Caki2 (cell line): ENCODE data around the gene LHX5. TPM values are rescaled to one million over a fixed set of nuclear protein-coding genes. Genes with fewer than 3 reads are reported as not detected.

Source experiments
- DNase-seq: peaks from one replicate; pipeline ENCODE4 v3.0.0-alpha.2; 2015; ENCODE audit warnings: low read depth
- in situ Hi-C: cut with HindIII; loops from 2 replicates; pipeline ENCODE4 v1.10.0; 2016; ENCODE audit warnings: low sequenced_read_pairs, low pct_unique_long_range_greater_than_20kb, mixed read lengths
- total RNA-seq: library from RNA; depleted of rRNA; stranded (reverse); fragments of >200 nt; shearing (Covaris generic); gene quantifications from 2 replicates; pipeline ENCODE4 v1.2.3, GENCODE V29; 2014; ENCODE audit warnings: low replicate concordance

LHX5 gene
- total RNA-seq, 1 experiment from 2014 or later, result not detected

DNA sequence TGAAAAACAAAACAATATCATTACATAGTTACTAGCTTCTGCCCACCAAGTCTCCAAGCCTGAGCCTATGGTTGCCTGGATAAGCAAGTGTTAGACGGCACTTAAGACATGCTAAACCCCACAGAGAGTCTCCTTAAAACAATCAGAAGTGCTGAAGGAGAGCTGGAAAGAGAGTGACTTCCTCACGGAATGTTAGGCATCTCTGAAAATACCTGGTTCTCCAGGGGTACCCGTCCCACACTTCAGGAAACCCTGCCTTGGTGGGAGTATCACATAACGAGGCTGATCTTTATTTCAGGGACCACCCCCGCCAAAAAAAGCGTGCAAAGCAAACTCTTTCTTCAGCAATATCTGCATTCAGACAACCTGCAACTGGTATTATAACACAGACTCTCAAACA is 18.3 kb downstream of the LHX5 start:
- DNase-seq, result no peak
- in situ Hi-C loops, result no loop called here

DNA sequence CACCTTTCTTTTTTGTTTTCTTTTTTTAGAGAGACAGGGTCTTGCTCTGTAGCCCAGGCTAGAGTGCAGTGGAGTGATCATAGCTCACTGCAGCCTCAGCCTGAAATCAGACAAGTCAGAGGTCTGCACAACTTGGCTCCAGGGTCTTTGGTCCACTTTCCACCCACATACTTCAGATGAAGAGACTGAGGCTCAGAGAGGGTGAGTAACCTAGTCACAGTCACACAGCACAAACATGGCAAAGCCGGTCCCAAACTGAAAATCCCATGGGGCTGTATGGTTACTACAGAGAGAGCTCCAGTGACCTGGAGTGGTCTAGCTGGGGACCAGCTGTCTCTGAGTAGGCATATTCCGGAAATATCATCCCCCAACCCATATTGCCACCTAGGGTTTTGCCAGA is 19.2 kb downstream of the LHX5 start:
- in situ Hi-C loops, result no loop called here
- DNase-seq, result no peak

DNA sequence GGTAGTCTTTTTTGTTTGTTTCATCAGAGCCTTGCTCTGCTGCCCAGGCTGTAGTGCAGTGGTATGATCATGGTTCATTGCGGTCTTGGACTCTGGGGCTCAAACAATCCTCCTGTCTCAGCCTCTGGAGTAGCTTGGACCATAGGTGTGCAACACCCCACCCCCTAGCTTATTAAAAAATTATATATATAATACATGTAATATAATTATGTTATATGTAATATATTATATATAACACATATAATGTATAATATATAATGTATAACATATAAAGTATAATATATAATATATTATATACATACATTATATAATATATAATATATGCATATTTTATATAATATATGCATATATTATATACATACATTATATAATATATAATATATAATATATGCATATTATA is 21.8 kb downstream of the LHX5 start:
- no peak for DNase-seq
- in situ Hi-C loops, result no loop called here

DNA sequence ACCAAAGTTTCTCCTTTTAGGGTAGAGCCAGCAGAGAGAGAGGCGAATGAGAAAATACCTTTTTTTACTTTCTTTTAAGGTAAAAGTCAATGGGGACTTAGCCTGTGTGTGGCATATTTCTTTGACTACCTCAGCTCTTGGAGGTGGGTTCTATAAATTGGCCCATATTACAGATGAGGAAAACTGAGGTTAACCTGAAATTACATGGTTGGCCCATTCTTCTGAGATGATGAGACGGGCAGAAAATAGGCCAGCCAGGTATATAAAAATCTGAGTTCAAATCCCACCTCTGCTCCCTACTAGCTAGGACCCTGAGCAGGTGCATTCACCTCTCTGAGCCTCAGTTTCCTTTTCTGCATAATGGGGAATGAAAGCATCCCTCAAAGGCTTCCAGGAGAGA is 22.4 kb downstream of the LHX5 start:
- in situ Hi-C loops, result no loop called here
- no peak for DNase-seq

DNA sequence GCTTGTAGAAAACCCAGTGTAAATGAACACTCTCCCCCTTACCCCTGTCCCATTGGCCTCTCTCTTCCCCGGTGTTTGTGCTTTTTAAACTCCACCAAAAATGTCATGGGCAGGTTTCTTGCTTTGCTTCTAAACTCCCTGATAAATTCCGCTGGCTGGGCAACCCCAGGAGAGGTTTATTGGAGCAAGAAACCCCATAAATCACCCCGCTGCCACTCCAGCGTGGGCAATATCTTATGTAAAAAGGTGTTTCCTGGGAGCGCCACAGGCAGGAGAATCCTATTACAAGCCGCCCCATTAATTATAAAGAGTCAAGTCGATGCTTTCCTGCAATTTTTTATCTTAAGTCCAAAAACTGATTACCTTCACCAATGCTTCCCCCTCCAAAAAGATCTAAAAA is 22.8 kb downstream of the LHX5 start:
- in situ Hi-C loops, result no loop called here

DNA sequence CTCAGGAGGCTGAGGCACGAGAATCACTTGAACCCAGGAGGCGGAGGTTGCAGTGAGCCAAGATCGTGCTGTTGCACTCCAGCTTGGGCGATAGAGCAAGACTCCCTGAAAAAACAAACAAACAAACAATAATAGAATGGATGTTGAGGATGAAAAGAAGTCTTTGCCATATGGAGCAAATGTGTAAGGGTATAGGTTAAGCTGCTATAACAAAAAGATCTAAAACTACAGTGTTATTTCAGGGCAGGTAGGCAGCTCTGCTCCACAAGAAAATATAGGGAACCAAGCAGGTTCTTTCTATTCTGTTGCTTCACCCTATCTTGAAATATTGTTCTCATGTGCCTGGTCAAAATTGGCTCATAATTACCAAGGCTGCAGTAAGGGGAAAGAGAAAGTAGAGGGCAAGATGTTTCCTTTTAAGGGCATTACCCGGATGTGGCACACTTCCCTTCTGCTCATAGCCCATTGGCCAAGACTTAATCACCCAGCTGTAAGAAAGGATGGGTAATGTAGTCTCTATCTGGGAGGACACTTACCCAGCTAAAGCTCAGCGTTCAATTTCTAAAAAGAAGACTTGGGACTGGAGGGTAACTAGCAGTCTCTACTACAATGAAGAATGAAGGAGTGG is 26.0 kb downstream of the LHX5 start:
- DNase-seq, result no peak

More for the DNA sequence above, 22.8 kb downstream of the LHX5 start:
- DNase-seq, result no peak

DNA sequence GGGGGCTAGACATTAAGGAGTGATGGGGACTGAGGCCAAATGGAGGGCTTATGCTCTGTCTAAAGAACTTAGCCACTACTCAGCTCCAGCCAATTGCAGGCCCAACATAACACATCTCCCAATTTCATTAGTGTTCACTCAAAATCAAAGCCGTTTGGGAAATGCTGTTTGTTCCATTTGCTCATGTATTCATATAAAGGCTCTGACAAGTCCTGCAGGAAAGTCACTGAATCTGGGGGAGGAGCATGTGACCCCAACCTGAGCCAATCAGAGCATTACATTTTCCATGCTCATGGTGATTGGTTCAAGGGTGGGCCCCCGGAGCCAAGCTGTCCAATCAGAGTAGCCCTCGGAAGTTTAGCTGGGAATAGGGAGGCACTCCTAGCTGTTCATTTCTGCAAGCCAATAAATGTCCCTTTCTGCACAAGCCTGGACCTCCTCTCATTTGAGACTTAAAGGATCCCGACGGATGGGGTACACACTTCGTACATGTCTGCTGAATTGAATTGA is 28.6 kb downstream of the LHX5 start:
- DNase-seq, result no peak
- in situ Hi-C loops, result no loop called here

More for the DNA sequence above, 26.0 kb downstream of the LHX5 start:
- in situ Hi-C loops, result no loop called here

DNA sequence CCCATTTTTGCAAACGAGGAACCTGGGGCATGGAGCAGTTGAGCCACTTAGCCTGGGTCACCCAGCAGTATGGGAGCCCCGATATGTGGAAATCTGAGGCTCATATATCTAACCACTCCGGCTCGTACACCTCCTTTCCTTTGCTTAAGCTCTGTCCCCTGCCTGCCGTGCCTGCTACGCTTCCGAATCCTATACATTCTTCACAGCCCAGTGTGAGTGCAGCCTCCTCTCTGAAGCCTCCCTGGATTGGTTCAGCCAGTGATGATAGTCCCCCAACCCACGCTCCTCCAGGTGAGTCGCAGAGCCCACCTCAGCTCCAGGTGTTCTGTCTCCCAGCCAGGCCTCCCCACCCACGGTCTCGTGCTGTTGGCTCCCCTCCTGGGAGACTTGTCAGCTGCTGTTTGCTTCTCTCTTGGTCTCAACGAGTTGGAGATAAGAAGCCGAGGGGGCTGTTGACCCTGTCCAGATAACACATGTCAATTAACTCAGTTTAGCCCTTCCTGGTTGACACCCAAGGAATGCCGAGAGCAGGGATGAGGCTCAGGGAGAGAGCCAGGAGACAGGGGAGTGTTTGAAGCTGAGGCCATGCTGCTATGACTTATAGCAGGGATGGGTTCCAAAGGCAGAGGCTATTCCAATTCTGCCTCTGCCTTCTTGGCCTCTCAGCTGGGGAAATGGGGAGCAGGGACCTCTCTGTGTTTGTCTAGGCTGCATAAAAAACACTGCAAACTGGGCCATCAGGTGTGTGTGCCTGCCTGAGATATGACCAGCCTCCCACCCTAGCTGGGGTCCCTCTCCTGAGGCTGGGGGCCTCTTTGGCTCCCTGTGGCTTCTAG is 30.5 kb downstream of the LHX5 start:
- no peak for DNase-seq
- in situ Hi-C loops, result no loop called here

DNA sequence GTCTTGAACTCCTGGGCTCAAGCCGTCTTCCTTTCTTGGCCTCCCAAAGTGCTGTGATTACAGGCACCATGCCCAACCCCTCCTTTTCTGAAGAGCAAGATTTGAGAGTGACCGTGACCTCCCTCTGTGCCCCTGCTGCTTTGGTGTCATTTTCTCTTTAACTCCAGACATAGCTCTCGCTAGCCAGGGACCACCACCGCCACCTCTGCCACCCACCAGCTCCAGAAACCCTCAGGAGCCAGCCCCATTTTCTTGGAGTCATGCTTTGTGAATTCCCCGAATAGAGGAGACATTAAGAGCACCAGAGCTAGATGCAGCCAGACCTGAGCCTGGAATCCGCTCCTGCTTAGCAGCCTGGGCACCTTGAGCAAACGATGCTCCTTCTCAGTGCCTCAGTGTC is 31.3 kb downstream of the LHX5 start:
- in situ Hi-C loops, result no loop called here
- no peak for DNase-seq

DNA sequence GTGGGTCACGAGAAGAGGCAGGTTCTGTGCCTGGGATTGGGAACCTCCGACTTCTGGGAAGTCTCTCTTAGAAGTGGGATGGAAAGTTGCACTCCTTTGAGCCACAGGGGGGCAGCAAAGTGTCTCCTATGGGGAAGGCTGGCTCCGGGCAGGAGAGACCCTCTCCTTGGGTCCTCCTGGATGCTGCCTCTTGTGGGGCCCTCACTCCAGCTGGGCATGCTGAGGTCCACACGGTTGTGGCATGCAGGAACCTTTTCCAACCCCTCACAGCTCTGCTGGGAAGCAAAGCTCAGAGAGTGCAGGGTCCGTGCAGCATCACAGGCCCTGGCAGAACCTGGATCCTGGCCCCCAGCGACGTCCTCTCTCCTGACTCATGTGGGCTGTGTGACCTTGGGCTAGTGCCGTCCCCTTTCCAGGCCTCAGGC is 32.1 kb downstream of the LHX5 start:
- in situ Hi-C loops, result no loop called here
- DNase-seq, result peak; percentile 19

DNA sequence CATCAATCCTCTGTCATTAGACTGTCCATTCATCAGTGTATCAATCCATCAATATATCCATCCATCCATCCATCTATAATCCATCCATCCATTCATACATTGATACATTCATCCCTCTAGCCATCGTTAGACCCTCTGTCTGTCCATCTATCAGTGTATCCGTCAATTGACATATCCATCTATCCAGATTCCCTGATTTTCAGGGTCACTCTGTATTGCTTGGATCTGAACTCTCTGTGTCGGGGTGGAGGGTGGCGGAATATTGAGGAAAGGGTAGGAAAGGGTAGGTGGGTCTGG is 32.4 kb downstream of the LHX5 start:
- in situ Hi-C loops, result no loop called here
- DNase-seq, result no peak

DNA sequence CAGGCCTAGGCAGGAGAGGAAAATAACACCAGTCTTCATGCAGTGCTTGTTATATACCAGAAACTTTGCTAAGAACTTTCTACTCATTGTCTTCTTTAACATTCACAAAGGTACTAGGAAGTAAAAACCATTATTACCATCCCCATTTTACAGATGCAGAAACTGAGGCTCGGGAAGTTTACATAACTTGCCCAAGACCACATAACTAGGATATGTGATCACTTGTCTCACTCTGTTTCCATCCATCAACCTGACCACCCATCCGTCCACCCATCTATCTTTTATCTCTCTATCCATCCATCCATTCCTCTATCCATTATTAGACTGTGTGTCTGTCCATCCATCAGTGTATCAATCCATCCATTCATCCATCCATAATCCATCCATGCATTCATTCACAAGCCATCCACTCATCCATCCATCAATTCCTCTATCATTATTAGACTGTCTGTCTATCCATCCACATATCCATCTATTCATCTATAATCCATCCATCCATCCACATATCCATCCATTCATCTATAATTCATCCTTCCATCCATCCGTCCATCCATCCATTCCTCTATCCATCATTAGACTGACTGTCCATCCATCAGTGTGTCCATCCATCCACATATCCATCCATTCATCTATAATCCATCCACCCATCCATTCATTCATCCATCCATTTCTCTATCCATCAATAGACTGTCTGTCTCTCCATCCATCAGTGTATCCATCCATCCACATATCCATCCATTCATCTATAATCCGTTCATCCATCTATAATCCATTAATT is 33.0 kb downstream of the LHX5 start:
- in situ Hi-C loops, result no loop called here
- DNase-seq, result no peak

DNA sequence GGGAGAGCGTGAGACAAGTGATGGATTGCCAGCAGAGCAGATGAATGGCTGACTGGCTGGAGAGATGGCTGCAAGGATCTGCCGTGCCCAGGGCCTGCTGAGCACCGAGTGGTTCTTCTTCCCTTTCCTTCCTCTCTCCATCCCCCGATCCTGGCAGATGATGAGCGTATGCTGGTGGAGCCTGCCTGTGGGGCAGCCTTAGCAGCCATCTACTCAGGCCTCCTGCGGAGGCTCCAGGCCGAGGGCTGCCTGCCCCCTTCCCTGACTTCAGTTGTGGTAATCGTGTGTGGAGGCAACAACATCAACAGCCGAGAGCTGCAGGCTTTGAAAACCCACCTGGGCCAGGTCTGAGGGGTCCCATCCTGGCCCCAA is 34.0 kb downstream of the LHX5 start:
- DNase-seq, result no peak
- in situ Hi-C loops, result no loop called here

DNA sequence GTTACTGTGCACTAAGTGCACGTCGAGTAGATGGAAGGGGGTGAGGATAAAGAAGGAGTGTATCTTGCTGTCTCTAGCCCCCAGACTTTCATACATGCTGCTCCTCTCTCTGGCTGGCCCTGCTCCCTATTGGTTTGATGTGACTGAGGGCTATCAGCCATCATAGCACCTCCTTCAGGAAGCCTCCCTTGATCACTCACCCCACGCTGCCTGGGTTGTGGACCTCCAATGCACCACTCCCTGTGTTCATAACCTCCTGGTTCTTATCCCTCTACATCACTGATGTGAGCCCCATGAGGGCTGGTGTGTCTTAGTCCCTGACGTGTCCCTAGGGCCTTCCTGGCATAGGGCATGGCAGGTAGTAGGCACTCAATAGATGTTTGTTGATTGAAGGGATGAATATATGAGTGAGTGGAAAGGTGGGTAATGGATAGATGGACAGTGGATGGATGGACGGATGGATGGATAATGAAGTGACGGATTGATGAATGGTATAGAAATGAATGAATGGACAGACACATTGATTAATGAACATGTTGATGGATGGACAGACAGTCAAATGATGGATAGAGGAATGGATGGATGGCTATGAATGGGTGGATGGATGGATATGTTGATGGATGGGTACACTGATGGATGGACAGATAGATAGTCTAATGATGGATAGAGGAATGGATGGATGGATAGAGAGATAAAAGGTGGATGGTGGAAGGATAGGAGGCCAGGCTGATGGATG is 34.5 kb downstream of the LHX5 start:
- no peak for DNase-seq
- in situ Hi-C loops, result no loop called here

DNA sequence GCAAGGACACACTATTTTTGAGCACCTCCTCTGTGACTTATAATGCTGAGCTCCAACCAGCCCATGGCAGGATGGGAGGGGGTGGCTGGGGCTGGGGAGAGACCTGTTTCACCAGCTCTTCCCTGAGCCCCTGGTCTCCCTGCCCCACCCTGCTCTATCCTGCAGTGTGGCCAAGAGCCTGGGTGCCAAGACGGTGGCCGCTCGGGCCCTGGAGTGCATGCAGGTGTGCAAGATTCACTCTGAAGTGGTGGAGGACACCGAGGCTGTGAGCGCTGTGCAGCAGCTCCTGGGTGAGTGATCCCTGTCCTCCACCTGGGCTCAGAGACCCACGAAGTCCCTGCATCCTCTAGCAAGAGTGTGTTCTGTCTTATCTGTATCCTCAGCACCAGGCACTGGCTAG is 35.1 kb downstream of the LHX5 start:
- in situ Hi-C loops, result no loop called here
- DNase-seq, result no peak

DNA sequence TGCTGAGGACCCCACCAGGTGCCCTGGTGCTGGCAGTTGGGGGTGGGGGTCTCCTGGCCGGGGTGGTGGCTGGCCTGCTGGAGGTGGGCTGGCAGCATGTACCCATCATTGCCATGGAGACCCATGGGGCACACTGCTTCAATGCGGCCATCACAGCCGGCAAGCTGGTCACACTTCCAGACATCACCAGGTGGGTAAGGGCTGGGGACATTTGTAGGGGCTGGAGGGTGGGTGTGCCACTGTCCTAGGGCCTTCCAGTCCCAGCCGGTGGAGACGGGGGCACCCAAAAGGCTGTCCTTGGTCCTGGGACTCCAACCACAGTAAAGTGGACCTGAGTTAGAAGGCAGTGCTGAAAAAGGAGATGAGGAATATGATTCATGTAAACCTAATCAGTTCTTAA is 36.3 kb downstream of the LHX5 start:
- DNase-seq, result no peak
- in situ Hi-C loops, result no loop called here

DNA sequence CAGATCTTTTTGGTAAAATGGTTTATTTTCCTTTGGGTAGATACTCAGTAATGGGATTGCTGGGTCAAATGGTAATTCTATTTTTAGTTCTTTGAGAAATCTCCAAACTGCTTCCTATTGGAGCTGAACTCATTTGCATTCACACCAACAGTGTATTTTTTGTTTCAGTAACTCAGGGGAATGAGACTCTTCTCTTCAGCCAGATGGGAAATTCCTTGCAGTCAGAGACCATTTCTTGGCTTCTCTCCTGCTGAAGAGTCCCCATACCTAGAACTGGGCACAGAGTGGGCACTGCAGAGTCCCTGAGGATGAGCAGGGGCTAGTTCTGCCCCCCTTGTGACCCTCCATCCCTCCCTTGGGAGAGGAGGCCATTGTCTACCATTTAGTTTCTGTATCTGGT is 38.7 kb downstream of the LHX5 start:
- DNase-seq, result peak; percentile 21
- in situ Hi-C loops, result no loop called here

DNA sequence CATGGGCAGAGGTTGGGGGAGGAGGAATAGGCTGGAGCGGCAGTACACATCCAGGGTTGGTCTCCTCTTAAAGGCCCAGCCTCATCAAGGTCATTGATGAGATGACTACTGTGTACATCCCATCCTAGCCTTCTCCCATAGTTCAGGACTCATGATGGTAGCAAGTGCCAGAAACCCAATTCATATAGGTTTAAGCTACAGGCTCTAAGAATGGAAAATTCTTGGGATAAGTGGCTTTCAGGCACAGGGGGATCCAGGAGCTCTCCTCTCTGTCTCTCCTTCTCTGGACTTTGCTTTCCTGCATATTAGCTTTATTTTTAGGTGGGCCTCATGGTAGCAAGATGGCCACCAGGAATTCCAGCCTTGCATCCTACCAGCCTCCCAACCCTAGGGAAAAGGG is 43.2 kb downstream of the LHX5 start:
- DNase-seq, result no peak
- in situ Hi-C loops, result no loop called here

DNA sequence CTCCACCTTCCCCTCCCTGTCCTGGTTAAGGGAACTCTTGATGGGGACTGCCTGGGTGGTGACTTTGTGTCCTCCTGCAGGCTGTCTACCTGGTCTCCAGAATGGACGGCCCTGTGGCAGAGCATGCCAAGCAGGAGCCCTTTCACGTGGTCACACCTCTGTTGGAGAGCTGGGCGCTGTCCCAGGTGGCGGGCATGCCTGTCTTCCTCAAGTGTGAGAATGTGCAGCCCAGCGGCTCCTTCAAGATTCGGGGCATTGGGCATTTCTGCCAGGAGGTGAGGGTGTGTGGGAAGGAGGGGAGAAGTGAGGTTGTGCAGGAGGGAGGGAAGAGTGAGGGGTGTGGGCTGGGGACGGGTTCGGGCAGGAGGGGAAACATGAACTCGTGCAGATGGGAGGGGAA is 43.8 kb downstream of the LHX5 start:
- in situ Hi-C loops, result no loop called here

More for the DNA sequence above, 43.8 kb downstream of the LHX5 start:
- DNase-seq, result no peak
